ENCODE results near the gene ZNF630.

- TF ChIP-seq POLR2A (IDR thresholded peaks at IDR 0.05) (no peak), EP300 (IDR thresholded peaks at IDR 0.05) (no peak), CTCF (IDR thresholded peaks at IDR 0.05) (no peak)
Observed at GRCh38 chrX:48071986-48072605, 656 bp upstream of the ZNF630 start.
